SW 1271 (cell line): Measurements from ENCODE around the gene MTMR4.
A peak's percentile ranks its signal among the peaks of the same experiment; 100 is the strongest.
"Not testable (repeated sequence)": the region's sequence is repeated elsewhere in the genome, so short reads cannot be mapped to it uniquely, and the experiment has no call there.

Experiments
- DNase-seq, 2 experiments: peaks; one replicate each; lab custom pipeline; 2025; lab: John Stamatoyannopoulos, UW

Gene MTMR4

GRCh38 chr17:58492238-58493121 lies 22.0 kb downstream of the MTMR4 start:
- DNase-seq, result no peak

- DNase-seq, result no peak
Measured at GRCh38 chr17:58491510-58492045, 22.9 kb downstream of the MTMR4 start.

- no peak for DNase-seq
Measured at GRCh38 chr17:58488428-58488890, 26.0 kb downstream of the MTMR4 start.

- DNase-seq, result no peak
Measured at GRCh38 chr17:58487589-58488427, 26.6 kb downstream of the MTMR4 start, which contains the start of gene HSF5. TSS of gene HSF5 (minus strand) at chr17:58488408. CDS start at chr17:58488274, 134 bp downstream.

GRCh38 chr17:58484600-58484999 lies 29.8 kb downstream of the MTMR4 start:
- DNase-seq, result no peak

GRCh38 chr17:58481798-58482197 lies 32.6 kb downstream of the MTMR4 start:
- DNase-seq, result not testable (repeated sequence)

- DNase-seq, result no peak
Measured at GRCh38 chr17:58480090-58480489, 34.3 kb downstream of the MTMR4 start.

- DNase-seq, result no peak
Measured at GRCh38 chr17:58476812-58477211, 37.6 kb downstream of the MTMR4 start.

- no peak for DNase-seq
Measured at GRCh38 chr17:58475985-58476384, 38.5 kb downstream of the MTMR4 start.

GRCh38 chr17:58470356-58470755 lies 44.1 kb downstream of the MTMR4 start:
- no peak for DNase-seq

GRCh38 chr17:58468944-58469343 lies 45.5 kb downstream of the MTMR4 start:
- DNase-seq, result no peak

GRCh38 chr17:58455491-58455890 lies 58.9 kb downstream of the MTMR4 start:
- no peak for DNase-seq

- DNase-seq, result no peak
Measured at GRCh38 chr17:58452738-58453137, 61.7 kb downstream of the MTMR4 start.

GRCh38 chr17:58447039-58447975 lies 67.1 kb downstream of the MTMR4 start:
- peak; percentile 32 to 72 for DNase-seq

- DNase-seq, result no peak
Measured at GRCh38 chr17:58446086-58446485, 68.4 kb downstream of the MTMR4 start.
